HFFc6 (cell line): ENCODE measurements around the gene COG5. TPM values are rescaled to one million over a fixed set of nuclear protein-coding genes. Genes with fewer than 3 reads are reported as not detected.

ENCODE experiments used
- DNase-seq: peaks from one replicate; pipeline ENCODE4 v3.0.0-alpha.2; 2018
- H3K27ac Mint-ChIP-seq: 2 replicates; pipeline ENCODE4 v1.8.0; 2020; ENCODE audit warnings: mild to moderate bottlenecking, mixed read lengths
- H3K27me3 Mint-ChIP-seq: 2 replicates; pipeline ENCODE4 v1.8.0; 2021; ENCODE audit warnings: mild to moderate bottlenecking, moderate library complexity, mixed read lengths; ENCODE audit not compliant: insufficient read depth
- H3K36me3 Mint-ChIP-seq: 2 replicates; pipeline ENCODE4 v1.8.0; 2021; ENCODE audit warnings: low read depth, mixed read lengths
- H3K4me1 Mint-ChIP-seq: 2 replicates; pipeline ENCODE4 v1.8.0; 2020; ENCODE audit warnings: low read depth, mixed read lengths
- H3K4me3 Mint-ChIP-seq: 2 replicates; pipeline ENCODE4 v1.8.0; 2020; ENCODE audit warnings: mild to moderate bottlenecking, moderate library complexity, mixed read lengths
- H3K9me3 Mint-ChIP-seq: 2 replicates; pipeline ENCODE4 v1.8.0; 2020; ENCODE audit warnings: mild to moderate bottlenecking, mixed read lengths
- total RNA-seq, 6 experiments: library from RNA; stranded (reverse); fragmentation: NEBNext Ultra II Directional; extraction: Animal tissue kit (Norgen Biotek cat#: 25700); gene quantifications; 2 replicates in 1 of 6; 3 replicates in 5 of 6; pipeline ENCODE4 v1.2.3, GENCODE V29; 2021
- TF ChIP-seq, protein P1 (sequence below): fragments of 200-600 bp; sonication (generic); IDR thresholded peaks from 2 replicates; pipeline ENCODE4 v1.5.0; 2021; ENCODE audit warnings: antibody characterized with exemption, mild to moderate bottlenecking

The COG5 gene
- total RNA-seq, 6 experiments from 2014 or later: 25.6 to 34.8 (median 31.6) TPM

DNA sequence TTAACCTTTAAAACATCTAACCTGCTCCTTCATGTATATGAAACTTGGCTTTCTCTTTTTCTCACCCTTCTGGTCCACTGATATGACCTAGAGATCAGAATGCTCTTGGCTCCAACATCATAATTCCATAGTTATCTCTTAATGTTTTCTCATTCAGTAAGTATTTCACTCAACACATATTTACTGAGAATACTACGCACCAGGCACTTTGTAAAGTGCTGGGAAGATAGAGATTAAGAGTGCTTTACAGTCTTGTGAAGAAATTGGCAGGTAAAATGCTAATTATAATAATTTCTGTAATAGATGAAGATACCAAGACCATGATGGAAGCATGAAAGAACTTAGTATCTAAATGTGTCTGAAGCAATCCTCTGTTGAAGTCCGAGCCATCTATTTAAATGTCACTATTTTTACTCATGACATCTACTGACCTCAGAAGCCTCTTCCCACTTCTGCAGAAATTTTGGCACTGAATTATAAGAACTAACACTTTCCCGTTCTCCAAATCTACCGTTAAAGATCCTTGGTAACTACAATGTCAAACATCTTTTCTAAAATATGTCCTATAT lies 278.7 kb downstream of the COG5 start:
- Mint-ChIP-seq H3K4me1 (no peaks in the 10 kb centered on the region), H3K9me3 (no peaks in the 10 kb centered on the region), H3K4me3 (no peak overlapping the region), H3K27me3 (no peaks in the 10 kb centered on the region), H3K27ac (no peak overlapping the region), H3K36me3 (no peaks in the 10 kb centered on the region)
- DNase-seq: no peak
- TF ChIP-seq, protein P1, sequence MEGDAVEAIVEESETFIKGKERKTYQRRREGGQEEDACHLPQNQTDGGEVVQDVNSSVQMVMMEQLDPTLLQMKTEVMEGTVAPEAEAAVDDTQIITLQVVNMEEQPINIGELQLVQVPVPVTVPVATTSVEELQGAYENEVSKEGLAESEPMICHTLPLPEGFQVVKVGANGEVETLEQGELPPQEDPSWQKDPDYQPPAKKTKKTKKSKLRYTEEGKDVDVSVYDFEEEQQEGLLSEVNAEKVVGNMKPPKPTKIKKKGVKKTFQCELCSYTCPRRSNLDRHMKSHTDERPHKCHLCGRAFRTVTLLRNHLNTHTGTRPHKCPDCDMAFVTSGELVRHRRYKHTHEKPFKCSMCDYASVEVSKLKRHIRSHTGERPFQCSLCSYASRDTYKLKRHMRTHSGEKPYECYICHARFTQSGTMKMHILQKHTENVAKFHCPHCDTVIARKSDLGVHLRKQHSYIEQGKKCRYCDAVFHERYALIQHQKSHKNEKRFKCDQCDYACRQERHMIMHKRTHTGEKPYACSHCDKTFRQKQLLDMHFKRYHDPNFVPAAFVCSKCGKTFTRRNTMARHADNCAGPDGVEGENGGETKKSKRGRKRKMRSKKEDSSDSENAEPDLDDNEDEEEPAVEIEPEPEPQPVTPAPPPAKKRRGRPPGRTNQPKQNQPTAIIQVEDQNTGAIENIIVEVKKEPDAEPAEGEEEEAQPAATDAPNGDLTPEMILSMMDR: no peak

DNA sequence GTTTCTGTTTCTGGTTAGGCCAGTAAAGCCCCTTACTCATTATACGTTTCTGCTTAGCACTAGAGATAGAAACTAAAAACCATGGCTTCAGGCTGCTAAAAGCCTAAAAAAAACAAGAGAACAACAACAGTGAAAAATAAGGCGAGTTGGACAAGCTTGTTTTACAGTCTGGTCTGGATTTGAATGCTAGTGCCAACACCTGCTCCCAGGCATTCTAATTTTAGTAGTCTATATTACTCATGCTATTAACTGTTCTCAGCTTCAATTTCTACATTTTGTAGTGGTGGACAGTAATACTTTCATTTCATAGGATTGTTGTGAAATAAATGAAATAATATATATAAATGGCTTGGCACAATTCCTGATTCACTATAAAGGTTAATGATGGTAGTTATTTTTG lies 286.4 kb downstream of the COG5 start:
- H3K9me3 Mint-ChIP-seq: no peaks in the 10 kb centered on the region
- no peak overlapping the region for H3K27ac Mint-ChIP-seq
- H3K27me3 Mint-ChIP-seq: no peaks in the 10 kb centered on the region

DNA sequence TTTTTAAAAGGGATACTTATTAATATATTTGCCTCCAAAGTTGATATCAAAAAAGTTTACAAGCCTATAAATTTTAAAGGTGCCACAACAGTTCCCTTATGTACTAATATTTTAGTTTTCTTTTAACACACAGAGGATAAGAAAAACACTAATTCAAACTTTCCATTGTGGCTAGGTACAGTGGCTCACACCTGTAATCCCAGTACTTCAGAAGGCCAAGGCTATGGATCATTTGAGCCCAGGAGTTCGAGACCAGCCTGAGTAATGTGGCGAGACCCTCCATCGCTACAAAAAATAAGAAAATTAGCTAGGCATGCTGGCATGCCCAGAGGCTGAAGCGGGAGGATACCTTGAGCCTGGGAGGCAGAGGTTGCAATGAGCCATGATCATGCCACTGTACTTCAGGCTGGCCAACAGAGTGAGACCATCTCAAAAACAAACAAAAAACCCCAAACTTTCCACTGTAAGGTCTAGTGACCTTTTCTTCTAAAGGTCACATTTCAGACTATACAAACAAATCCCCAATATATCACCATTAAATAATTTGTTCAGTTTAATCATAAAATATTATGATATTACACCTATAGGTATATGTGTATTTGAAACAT lies 287.4 kb downstream of the COG5 start:
- no peak for DNase-seq
- H3K4me3 Mint-ChIP-seq: no peak overlapping the region
- H3K27me3 Mint-ChIP-seq: no peaks in the 10 kb centered on the region
- TF ChIP-seq, protein P1: no peak
- no peaks in the 10 kb centered on the region for H3K36me3 Mint-ChIP-seq
- no peaks in the 10 kb centered on the region for H3K9me3 Mint-ChIP-seq
- H3K4me1 Mint-ChIP-seq: peaks cover 7% of the 10 kb centered on the region
- no peak overlapping the region for H3K27ac Mint-ChIP-seq

More for the DNA sequence above, 286.4 kb downstream of the COG5 start:
- H3K4me1 Mint-ChIP-seq: peaks cover 7% of the 10 kb centered on the region
- H3K36me3 Mint-ChIP-seq: no peaks in the 10 kb centered on the region
- TF ChIP-seq, protein P1: no peak
- no peak overlapping the region; the same call in 1 of the 2 replicates for H3K4me3 Mint-ChIP-seq
- DNase-seq: no peak

DNA sequence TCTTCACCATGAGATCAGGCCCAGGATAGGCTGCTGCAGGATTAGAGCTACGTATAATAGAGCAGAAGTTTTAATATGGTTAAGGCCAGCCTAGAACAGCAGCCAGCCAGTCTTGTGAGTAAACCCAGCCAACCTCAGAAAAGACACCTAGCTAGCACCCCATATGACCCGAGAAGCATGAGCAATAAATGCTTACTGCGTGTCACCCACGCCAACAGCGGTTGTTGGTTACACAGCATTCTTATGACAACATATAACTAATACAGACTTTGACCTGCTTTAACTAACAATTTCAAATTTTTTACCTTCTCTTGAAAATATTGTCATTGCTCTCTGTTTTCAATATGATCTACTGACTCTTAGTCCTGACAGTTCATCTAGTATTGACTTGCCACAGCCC lies 289.2 kb downstream of the COG5 start:
- no peaks in the 10 kb centered on the region for H3K27me3 Mint-ChIP-seq
- no peaks in the 10 kb centered on the region for H3K9me3 Mint-ChIP-seq
- H3K4me3 Mint-ChIP-seq: no peak overlapping the region
- no peak for DNase-seq
- TF ChIP-seq, protein P1: no peak
- H3K4me1 Mint-ChIP-seq: peaks cover 7% of the 10 kb centered on the region
- H3K27ac Mint-ChIP-seq: no peak overlapping the region
- H3K36me3 Mint-ChIP-seq: no peaks in the 10 kb centered on the region

DNA sequence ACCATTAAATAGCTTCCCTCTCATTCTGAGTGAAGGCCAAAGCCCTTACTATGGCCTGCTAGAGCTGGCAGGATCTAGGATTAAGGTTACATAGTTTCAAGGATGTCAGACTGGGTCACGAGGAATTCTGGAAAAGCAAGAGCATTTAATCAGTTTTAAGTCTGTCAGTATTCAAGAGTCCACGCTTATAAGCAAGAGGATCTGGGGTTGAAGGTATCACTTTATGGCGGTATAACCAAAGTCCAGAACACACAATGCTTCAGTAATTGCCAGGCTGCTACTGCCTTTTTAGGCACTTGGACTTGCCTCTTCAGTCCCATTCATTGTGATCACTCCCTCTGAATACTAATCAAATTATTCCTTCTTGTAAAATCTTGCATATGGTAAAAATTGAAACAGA lies 293.9 kb downstream of the COG5 start:
- Mint-ChIP-seq H3K9me3 (no peaks in the 10 kb centered on the region), H3K4me3 (no peak overlapping the region), H3K27ac (no peak overlapping the region), H3K4me1 (no peaks in the 10 kb centered on the region), H3K36me3 (no peaks in the 10 kb centered on the region), H3K27me3 (no peaks in the 10 kb centered on the region)
- TF ChIP-seq, protein P1: no peak
- DNase-seq: no peak
